EH (cell line): ENCODE measurements around the gene AP3D1.
"Not testable (repeated sequence)": the region's sequence is repeated elsewhere in the genome, so short reads cannot be mapped to it uniquely, and the experiment has no call there.

ENCODE experiments used
- DNase-seq: peaks from one replicate; pipeline ENCODE4 v3.0.0-alpha.2; 2015; ENCODE audit warnings: low read depth

AP3D1 gene

DNA sequence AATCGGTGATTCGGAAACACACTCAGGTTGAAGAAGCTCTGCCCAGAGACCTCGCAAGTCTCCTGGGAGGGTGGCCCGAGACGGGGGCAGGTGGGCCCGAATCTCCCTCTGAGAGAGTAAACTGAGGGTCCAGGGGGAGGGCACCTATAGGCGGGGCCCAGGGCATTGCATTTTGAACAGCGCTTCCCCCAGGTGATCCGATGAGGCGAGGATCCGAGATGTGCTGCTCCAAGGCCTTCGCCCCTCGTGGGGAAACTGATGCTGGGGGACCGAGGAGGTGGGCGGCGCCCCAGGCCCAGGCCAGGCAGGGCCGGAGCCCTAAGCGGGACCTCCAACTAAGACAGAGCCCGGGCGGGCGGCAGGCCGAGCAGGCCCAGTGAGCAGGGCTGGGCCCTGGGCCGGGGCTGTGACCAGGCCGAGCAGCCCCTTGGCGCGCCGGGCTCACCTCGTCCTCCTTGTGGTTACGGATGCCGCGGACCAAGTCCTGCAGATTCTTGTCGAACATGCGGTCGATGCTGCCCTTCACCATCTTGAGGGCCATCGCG lies 500 bp downstream of the AP3D1 start:
- DNase-seq, result peak; percentile 16

DNA sequence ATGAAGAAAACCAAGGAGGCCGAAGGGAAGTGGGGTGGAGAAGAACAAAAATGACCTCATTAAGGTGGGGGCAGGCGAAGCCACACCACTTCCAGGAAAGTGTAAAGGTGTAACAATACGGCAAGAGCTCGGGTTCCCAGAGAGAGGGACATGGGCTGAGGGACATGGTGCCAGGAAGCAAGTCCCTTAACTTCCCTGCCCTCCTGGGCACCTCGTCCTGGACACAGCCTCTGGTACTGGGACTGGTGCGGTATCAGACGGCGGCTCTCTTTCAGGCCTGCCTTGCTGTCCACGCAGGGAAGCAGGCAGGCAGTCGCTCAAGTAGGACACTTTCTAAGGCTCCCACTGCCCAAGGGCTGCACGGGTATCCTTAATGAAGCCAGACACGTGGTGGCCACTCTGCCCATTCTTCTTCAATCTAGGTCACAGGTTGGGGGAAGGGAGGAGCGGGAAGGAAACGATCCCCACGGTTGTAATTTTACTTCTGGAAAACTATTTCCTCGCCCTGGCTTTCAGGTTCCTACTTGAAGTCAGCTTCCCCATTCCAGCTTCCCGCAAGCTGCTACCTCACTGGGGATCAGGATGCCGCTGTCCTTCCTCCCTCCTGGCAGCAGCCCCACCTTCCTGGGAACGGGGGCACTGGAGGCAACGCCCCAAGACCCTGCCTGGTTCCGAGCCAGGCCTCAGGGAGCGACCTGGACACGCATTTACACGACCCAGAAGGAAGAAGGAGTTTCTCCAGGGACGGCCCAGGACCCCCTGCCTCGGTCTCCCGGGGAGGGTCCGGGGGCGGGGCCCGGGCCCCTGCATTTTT lies 1.2 kb downstream of the AP3D1 start:
- DNase-seq, result peak; percentile 49

DNA sequence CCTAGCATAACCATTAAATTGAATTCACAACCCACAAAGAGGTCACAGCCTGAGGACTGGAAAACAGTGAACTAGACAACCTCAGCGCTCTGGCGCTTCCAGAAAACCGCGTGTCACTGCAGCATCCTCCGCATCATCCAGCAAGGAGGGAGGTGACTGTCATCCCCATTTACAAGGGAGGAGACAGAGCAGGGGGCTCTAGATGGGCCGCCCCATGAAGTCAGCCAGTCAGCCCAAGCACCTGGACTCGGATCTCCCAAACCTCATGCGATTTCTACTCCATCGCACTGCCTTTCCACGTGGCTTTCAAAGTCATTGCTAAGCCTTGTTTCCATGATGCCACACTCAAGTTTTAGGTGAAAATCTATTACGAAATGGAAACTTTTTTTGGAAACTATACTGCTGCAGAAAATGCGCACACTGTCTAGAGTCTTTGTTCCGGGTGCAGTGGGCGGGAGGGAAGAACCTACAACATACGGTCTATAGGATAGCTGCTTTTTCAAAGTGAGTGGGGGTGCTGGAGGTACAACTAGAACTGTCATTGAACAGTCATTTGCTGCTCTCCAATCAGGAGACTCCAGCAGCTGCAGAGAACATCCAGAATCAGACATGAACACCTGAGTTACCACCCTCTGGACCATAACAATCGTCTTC lies 2.8 kb downstream of the AP3D1 start:
- DNase-seq, result no peak

DNA sequence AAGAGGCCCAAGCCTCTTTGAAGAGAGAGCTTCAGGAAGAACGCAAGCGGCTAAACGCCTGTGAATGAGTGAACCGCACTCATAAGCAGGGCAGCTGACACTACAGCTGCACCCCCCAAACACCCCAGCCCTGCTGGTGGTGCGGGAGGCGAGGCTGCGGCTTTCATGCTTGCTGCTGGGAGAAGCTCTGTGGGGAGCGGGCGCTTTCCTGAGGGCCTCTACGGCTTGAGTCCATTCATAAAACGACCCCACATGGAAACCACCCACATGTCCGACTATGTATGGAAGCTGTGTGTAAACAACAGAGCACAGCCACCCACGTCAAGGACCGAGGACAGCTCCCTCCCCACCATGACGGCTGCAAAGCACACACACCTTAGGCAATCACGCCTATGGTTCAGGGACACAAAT lies 5.5 kb downstream of the AP3D1 start:
- DNase-seq, result no peak

DNA sequence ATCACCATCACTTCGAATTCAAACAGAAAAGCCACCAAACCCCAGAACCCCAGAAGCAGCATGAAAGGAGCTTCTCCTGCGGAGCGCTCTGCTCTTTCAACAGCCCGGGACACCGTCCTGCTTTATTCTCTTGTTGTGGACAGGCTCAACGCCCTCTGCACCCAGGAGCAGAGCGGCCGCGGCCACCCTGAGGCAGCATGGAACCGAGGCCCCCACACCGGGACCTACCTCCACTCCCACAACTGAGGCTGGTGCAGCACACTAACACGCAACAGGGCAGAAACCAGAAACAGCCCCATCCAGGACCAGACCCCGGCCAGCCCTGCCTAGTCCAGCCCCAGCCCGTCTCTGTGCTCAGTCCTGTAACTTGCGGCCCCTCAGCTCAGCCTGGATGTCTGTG lies 7.2 kb downstream of the AP3D1 start:
- DNase-seq, result no peak

DNA sequence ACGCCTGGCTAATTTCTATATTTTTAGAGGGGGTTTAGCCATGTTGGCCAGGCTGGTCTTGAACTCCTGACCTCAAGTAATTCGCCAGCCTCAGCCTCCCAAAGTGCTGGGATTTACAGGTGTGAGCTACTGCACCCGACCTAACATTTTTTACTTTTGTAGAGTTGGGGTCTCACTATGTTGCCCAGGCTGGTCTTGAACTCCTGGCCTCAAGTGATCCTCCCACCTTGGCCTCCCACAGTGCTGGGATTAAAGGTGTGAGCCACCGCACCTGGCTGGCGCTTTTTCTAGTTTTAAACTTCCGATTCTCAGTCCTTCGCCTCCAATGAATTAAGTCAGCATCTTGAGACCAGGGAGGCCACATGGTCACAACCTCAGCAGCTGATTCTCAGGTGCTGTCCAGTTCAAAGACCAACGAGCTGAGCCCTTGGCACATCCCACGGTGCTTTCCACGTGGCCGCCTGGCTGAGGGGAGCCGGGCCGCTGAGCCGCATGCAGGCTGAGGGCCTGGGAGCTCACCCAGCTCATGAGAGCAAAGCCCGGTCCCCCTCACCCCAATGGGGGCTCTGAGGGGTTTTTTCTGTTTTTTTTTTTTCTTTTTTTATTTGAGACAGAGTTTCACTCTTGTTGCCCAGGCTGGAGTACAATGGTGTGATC lies 9.1 kb downstream of the AP3D1 start:
- no peak for DNase-seq

DNA sequence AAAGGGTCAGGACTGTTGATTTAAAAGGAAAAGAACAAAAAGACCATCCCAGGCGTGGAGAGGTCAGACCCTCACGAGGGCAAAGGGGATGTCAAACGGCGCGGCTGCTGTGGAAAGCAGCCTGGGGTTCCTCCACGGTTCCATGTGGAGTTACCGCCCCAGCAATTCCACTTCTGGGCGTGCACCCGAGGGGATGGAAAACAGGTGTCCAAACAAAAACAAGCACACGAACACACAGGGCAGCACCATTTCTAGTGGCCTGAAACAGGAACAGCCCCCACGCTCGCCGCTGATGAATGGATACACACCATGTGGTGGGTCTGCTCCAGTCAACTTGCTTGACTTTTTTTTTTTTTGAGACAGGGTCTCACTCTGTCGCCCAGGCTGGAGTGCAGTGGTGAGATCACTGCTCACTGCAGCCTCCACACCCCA lies 11.2 kb downstream of the AP3D1 start:
- no peak for DNase-seq

DNA sequence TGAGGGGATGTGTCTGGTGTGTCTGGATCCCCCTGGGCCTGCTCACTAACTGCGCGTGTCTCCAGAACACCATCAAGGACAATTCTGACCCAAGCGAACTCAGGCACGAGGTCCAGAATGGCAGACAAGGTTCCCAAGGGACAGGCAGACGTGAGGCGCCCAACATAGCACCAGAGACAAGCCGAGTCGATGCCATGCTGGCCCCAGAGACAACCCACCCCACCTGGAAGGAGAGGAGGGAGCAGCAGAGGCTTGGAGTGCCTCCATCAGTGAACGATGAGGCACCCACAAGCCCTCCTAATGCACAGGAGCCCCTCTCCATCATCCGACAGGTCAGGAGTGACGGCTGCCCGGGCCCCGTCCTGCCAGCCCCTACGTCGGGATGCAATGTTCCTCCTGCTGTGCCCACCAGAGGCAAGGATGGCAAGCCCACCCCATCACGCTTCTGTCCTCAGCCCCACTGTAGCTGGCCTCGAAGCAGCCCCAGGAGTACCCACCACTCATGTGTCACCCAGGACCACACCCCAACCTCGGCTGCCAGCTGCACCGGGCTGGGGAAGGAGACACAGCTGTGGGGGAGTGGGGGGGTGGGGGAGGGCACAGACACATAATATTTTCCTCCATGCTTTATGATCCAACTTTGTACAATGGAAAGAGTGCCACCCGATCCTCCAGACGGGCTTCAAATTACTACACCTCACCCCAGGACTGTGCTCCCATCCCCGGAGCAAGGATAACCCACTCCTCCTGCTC lies 11.8 kb downstream of the AP3D1 start:
- no peak for DNase-seq

DNA sequence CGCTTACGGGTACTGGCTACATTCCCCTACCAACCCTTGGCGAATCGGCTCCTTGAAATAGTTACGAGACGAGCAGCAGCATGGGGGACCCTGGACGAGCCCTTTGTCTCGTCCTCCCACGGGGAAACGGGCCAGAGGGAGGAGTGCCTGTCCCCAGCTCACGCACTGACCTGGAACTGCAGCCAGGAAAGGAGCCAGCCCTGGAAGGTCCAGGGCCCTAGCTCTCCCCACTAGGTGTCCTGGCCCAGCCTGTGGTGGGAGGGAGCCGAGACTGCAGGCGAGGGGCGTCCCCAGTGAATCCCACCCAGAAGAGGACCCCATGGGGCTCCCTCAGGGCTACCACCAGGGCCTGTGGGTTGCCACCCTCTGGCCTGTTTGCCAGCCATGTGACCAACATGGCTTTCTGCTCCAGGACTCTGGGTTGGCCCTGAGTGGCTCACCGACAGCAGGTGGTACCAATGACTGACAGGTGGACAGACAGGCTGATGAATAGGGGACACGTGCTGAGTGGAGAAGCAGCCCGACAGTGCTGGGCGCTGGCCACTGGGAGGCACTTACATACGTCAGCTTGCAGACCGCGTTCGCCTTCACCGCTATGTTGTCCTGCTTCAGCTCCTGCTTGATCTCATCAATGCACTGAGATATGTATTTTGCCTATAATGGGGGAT lies 13.2 kb downstream of the AP3D1 start:
- no peak for DNase-seq

DNA sequence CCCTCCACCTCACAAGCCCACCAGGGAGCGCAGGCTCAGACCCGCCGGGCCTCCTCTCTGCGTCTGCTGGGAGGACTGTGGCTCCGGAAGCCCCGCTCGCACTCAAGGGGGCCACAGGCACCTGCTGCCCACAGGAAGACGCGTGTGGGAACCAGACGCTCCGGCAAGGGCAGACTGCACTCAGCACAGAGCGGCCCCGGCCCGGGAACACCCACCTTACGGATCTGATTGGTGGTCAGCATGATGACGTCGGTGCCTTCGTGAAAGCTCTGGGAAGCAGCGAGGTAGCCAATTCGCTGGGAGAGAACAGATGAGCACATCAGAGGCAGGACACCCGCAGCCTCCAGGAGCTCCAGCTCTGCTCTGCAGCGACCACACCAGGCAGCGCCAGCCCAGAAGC lies 14.6 kb downstream of the AP3D1 start:
- DNase-seq, result no peak

DNA sequence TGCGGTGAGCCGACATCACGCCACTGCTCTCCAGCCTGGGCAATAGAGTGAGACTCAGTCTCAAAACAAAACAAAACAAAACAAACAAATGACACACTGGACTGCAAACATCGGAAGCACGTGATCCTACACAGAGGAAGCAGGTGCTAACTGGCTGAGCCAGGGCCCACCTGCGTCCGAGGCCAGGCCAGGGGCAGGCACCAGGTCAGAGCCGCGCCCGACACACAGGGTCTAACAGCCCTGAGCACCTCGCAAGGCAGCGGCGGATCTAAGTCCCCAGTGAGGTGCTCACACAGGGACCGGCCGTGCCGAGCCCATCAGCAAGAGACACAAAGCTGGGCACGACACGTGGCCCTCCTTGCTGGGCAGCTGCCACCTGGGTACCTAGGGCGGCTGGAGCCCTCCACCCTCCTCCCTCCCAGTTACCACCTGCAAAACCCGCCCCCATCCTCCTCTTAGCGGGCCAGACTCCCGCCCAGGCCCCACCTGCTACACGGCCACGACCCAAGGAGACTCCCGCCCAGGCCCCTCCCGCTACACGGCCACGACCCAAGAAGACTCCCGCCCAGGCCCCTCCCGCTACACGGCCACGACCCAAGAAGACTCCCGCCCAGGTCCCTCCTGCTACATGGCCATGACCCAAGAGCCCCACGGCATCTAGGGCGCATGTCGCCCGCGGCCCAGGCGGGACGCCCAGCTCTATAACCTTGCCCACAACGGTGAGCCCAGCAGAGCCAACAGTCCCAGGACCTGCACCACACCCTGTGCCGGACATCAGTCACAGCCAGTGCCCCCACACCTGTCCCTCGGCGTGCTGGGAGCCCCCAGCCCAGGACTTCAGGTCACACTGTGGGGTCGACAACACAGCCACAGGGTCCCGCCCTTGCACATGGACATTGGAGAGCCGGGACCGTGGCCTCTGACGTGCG lies 15.6 kb downstream of the AP3D1 start:
- no peak for DNase-seq

DNA sequence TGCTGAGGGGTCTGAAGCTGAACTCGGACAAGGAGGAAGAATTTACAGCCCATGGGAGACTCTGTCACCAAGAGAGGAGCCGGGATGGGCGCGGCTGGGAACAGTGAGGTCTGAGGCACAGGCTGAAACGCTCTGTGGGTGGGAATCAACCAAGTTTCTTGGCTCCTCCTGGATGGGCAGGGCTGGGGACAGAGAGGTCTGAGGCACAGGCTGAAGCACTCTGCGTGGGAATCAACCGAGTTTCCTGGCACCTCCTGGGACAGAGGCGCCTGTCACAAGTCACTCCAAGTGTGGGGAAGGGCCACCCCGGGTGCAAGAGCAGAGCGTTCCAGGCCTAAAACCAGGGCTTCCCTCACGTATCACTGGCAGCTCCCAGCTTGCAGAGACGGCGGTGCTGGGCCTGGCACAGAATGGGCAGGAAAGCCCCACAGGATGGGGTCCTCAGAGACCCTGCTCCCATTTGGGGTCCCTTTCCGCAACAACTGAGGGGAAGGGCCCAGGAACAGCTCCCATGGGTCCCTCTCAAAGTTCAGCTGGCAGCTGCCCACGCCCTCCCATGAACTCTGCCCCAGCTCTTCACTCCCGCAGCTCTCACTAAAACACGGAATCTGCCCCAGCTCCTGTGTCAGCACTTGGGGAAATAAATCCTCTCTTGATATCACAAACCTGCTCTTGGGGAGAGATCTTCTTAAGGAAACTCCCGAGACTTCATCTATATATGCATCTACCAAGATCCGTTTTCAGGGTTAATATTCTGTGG lies 18.5 kb downstream of the AP3D1 start:
- DNase-seq, result no peak

DNA sequence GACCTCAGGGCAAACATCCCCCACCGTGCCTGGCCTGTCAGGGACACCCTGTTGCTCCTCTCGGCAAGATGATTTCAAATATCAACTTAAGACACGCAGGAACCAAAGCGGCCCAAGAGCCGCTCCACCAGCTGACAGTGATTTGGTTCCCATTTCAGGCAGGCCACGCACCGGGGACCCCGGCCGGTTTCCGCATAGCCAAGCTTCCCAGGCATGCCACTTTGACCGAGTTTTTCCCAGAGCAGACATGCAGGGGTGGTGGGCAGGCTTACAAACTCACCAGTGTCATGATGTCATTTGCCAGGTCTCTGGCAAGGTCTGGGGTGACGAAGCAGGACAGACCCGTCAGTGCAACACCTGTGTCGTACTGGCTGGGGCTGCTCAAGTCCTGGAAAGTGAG lies 19.2 kb downstream of the AP3D1 start:
- no peak for DNase-seq

DNA sequence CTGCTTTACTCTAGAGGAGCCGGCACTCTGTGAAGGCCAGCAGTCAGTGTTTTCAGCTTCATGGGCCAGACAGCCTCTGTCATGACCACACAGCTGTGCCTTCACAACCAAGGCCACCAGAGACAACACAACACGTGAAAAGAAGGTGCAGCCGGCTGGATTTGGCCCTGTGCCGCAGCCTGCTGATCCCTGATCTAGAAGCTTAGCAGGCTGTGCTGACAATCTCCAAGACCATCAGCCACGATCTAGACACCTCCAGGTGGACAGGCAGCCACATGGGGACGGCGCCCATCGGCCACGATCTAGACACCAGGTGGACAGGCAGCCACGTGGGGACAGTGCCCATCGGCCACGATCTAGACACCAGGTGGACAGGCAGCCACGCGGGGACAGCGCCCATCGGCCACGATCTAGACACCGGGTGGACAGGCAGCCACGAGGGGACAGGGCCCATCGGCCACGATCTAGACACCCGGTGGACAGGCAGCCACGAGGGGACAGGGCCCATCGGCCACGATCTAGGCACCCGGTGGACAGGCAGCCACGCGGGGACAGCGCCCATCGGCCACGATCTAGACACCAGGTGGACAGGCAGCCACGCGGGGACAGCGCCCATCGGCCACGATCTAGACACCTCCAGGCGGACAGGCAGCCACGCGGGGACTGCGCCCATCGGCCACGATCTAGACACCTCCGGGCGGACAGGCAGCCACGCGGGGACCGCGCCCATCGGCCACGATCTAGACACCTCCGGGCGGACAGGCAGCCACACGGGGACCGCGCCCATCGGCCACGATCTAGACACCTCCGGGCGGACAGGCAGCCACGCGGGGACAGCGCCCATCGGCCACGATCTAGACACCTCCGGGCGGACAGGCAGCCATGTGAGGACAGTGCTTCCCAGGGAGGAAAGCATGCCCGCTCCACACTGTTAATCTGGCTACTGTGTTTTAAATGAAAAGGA lies 20.1 kb downstream of the AP3D1 start:
- not testable (repeated sequence) for DNase-seq

DNA sequence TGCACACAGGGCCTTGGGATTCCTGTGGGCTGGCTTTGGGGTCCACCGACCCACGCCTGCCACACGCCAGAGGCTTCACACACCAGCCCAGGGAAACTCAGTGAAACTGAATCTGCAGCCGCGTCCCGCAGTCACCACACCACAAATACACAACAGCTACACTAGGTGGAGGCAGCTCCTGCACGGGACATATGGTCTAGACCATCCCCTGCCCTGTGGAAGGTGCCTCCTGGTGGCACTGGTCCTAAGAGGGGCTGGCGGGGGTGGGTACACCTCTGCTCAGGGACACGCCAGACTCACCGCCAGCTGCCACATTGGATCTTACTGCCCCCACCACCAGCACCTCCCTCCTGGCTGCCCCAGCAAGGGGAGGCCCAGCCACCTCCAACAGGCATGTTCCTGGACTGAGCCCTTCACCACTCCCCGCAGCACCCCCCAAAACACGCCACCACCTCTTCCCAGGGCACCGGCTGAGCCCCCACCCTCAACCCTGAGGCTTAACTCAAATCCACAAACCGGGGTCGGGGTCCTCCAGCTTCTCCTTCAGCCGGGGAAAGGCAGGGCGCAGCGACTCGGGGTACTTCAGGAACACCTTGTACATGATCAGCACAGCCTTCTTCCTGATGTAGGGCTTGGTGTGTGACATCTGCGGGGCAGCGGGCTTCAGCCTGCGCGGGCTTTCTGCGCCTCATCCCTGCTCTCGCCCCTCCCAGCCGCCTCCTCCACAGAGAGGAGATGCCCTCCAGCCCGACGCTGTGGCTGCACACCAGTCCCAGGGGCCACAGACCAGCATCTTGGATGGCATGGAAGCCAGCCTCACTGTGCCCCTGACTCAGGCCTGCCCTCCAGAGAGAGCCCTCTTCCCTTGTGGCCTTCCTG lies 21.2 kb downstream of the AP3D1 start:
- DNase-seq, result no peak

DNA sequence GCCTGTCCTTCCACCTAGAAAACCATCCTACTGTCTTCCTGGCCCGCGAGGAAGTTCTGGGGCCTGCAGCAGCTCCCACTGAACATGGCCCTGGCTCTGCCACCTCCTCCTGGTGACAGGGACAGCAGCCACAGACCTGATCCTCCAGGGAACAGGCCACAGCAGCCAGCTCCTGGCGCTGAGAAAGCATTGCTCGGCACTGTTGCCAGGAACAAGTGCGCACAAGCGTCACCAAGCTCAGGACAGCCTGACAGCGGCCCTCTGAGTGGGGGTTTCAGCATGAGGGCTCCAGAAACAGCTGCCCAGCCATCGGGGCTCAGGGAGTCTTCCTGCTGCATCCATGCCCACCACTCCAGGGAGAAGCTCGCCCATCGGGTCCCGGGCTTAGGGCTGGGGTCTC lies 21.9 kb downstream of the AP3D1 start:
- no peak for DNase-seq

DNA sequence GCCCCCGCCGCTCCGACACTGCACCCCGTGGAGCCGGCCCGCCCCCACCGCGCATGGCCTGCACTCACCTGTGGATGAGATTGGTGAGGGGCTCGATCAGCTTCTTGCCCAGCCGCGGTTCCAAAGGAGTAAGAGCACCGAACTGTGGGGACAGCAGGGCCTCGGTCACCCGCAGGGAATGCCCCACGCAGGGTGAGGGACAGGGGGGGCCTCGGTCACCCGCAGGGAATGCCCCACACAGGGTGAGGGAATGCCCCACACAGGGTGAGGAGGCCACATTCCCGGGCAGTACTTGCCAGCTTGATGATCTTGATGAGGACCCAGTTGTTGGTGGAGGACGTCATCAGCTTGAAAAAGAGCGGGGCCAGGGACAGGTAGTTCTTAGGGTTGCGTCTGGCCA lies 22.3 kb downstream of the AP3D1 start:
- DNase-seq, result no peak

DNA sequence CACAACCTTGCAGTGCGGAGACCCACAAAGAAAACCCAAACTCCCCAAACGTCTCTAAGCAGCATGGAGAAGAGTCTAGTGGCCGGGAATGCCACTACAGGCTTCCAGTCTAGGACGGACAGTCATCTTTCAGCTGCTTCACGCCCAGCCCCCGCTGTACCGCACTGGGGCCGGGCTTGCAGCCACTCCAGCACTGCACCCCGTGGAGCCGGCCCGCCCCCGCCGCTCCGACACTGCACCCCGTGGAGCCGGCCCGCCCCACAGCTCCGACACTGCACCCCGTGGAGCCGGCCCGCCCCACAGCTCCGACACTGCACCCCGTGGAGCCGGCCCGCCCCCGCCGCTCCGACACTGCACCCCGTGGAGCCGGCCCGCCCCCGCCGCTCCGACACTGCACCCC lies 23.1 kb downstream of the AP3D1 start:
- DNase-seq, result not testable (repeated sequence)
